Activated CD8-positive, alpha-beta memory T cell treated with anti-CD3 and anti-CD28 coated beads, Interleukin-2, amount 50 U/mL, for 4 hours (primary cell): Measurements from ENCODE around the gene CGN.

ENCODE experiments used
- DNase-seq: peaks from one replicate; pipeline ENCODE4 v3.0.0-alpha.2; 2020

CGN gene

GRCh38 chr1:151526735-151527525, 15.7 kb downstream of the CGN start:
- DNase-seq, result no peak

GRCh38 chr1:151529211-151529702, 18.1 kb downstream of the CGN start:
- no peak for DNase-seq

GRCh38 chr1:151529781-151530180, 18.6 kb downstream of the CGN start:
- no peak for DNase-seq

GRCh38 chr1:151530461-151530860, 19.3 kb downstream of the CGN start:
- no peak for DNase-seq

- no peak for DNase-seq
These were observed 22.7 kb downstream of the CGN start for GRCh38 chr1:151533870-151534269.

GRCh38 chr1:151534662-151535278, 23.6 kb downstream of the CGN start:
- peak; percentile 78 for DNase-seq

GRCh38 chr1:151535326-151536271, 24.4 kb downstream of the CGN start:
- DNase-seq, result no peak

GRCh38 chr1:151536499-151536898, 25.3 kb downstream of the CGN start:
- no peak for DNase-seq

- DNase-seq, result no peak
These were observed 25.9 kb downstream of the CGN start for GRCh38 chr1:151537112-151537511.

- DNase-seq, result no peak
These were observed 28.3 kb downstream of the CGN start for GRCh38 chr1:151539321-151540020.

GRCh38 chr1:151540021-151540981, 29.1 kb downstream of the CGN start, which contains the start of gene TUFT1:
Gene TUFT1, plus strand, starts transcription at chr1:151540309. Its CDS starts 58 bp downstream, at chr1:151540367.
- peak; percentile 95 for DNase-seq

- no peak for DNase-seq
These were observed 29.8 kb downstream of the CGN start for GRCh38 chr1:151540982-151541377.

GRCh38 chr1:151541752-151542151, 30.6 kb downstream of the CGN start:
- no peak for DNase-seq

GRCh38 chr1:151542710-151543129, 31.5 kb downstream of the CGN start:
- no peak for DNase-seq

GRCh38 chr1:151545542-151545941, 34.4 kb downstream of the CGN start:
- no peak for DNase-seq

- no peak for DNase-seq
These were observed 35.1 kb downstream of the CGN start for GRCh38 chr1:151546011-151546925.

GRCh38 chr1:151547119-151547899, 36.1 kb downstream of the CGN start:
- no peak for DNase-seq

GRCh38 chr1:151547900-151548230, 36.7 kb downstream of the CGN start:
- no peak for DNase-seq

GRCh38 chr1:151549199-151549598, 38.0 kb downstream of the CGN start:
- no peak for DNase-seq
